ENCODE data around the gene NAPA.

Gene NAPA

GRCh38 chr19:47514869-47515588, at the start of gene NAPA:
Gene NAPA, minus strand, starts transcription at chr19:47515063. Its CDS starts 123 bp downstream, at chr19:47514940.
- peak; percentile 95 for DNase-seq (ENCODE audit: low read depth, low spot score)

- no peak for DNase-seq (ENCODE audit: low read depth, low spot score)
Observed at GRCh38 chr19:47564081-47564480, 49.2 kb upstream of the NAPA start.

- DNase-seq (ENCODE audit: low read depth, low spot score) = no peak
Observed at GRCh38 chr19:47561440-47562057, 46.7 kb upstream of the NAPA start.

GRCh38 chr19:47560999-47561398, 46.1 kb upstream of the NAPA start:
- DNase-seq (ENCODE audit: low read depth, low spot score) = no peak

GRCh38 chr19:47550129-47550528, 35.3 kb upstream of the NAPA start:
- no peak for DNase-seq (ENCODE audit: low read depth, low spot score)

- no peak for DNase-seq (ENCODE audit: low read depth, low spot score)
Observed at GRCh38 chr19:47549261-47549862, 34.5 kb upstream of the NAPA start.

- DNase-seq (ENCODE audit: low read depth, low spot score) = no peak
Observed at GRCh38 chr19:47547199-47547598, 32.3 kb upstream of the NAPA start.

- DNase-seq (ENCODE audit: low read depth, low spot score) = no peak
Observed at GRCh38 chr19:47545061-47545948, 30.4 kb upstream of the NAPA start.

- no peak for DNase-seq (ENCODE audit: low read depth, low spot score)
Observed at GRCh38 chr19:47544476-47544875, 29.6 kb upstream of the NAPA start.

- no peak for DNase-seq (ENCODE audit: low read depth, low spot score)
Observed at GRCh38 chr19:47544075-47544474, 29.2 kb upstream of the NAPA start.

- DNase-seq (ENCODE audit: low read depth, low spot score) = no peak
Observed at GRCh38 chr19:47542030-47542475, 27.2 kb upstream of the NAPA start.

- no peak for DNase-seq (ENCODE audit: low read depth, low spot score)
Observed at GRCh38 chr19:47541518-47541917, 26.7 kb upstream of the NAPA start.

- no peak for DNase-seq (ENCODE audit: low read depth, low spot score)
Observed at GRCh38 chr19:47540748-47541147, 25.9 kb upstream of the NAPA start.

- no peak for DNase-seq (ENCODE audit: low read depth, low spot score)
Observed at GRCh38 chr19:47539747-47540311, 25.0 kb upstream of the NAPA start.

- no peak for DNase-seq (ENCODE audit: low read depth, low spot score)
Observed at GRCh38 chr19:47538812-47539211, 23.9 kb upstream of the NAPA start.

GRCh38 chr19:47537493-47537892, 22.6 kb upstream of the NAPA start:
- no peak for DNase-seq (ENCODE audit: low read depth, low spot score)

- no peak for DNase-seq (ENCODE audit: low read depth, low spot score)
Observed at GRCh38 chr19:47534628-47535027, 19.8 kb upstream of the NAPA start.

- no peak for DNase-seq (ENCODE audit: low read depth, low spot score)
Observed at GRCh38 chr19:47531640-47532387, 17.0 kb upstream of the NAPA start.

- no peak for DNase-seq (ENCODE audit: low read depth, low spot score)
Observed at GRCh38 chr19:47529018-47529742, 14.3 kb upstream of the NAPA start.

GRCh38 chr19:47526798-47527197, 11.9 kb upstream of the NAPA start:
- DNase-seq (ENCODE audit: low read depth, low spot score) = no peak
